GM12875 (cell line): ENCODE results near the gene BCL2L12.

Experiments used
- H3K4me3 ChIP-seq: one replicate; pipeline ENCODE4 v1.5.1; 2011; ENCODE audit warnings: low read depth, low read length, control low read depth
- TF ChIP-seq, protein P1 (sequence below): IDR thresholded peaks from 2 replicates; pipeline ENCODE4 v1.5.1; 2011; ENCODE audit warnings: low read depth, mild to moderate bottlenecking, control low read depth, inconsistent platforms, low read length, moderate library complexity, borderline replicate concordance; ENCODE audit not compliant: insufficient read depth

The BCL2L12 gene

GRCh38 chr19:49645995-49646394, 19.7 kb upstream of the BCL2L12 start:
- TF ChIP-seq, protein P1, sequence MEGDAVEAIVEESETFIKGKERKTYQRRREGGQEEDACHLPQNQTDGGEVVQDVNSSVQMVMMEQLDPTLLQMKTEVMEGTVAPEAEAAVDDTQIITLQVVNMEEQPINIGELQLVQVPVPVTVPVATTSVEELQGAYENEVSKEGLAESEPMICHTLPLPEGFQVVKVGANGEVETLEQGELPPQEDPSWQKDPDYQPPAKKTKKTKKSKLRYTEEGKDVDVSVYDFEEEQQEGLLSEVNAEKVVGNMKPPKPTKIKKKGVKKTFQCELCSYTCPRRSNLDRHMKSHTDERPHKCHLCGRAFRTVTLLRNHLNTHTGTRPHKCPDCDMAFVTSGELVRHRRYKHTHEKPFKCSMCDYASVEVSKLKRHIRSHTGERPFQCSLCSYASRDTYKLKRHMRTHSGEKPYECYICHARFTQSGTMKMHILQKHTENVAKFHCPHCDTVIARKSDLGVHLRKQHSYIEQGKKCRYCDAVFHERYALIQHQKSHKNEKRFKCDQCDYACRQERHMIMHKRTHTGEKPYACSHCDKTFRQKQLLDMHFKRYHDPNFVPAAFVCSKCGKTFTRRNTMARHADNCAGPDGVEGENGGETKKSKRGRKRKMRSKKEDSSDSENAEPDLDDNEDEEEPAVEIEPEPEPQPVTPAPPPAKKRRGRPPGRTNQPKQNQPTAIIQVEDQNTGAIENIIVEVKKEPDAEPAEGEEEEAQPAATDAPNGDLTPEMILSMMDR, result no peak
- H3K4me3 ChIP-seq, result no peak overlapping the region

DNA sequence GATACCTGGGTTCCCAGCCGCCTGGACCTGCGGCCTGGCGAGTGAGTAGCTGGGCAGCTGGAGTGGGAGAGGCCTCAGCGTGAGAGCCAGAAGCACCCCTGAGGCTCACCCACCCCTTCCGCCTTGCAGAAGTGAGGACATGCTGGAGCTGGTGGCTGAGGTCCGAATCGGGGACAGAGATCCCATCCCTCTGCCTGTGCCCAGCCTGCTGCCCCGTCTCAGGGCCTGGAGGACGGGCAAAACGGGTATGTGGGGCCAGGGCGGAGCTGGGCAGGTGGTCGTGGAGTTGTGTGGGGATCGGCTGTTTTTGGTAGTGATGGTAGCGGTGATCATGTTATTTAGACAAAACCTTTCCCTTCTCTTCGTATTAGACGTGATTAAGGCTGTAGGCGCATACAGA, 19.1 kb upstream of the BCL2L12 start:
- H3K4me3 ChIP-seq, result no peak overlapping the region
- TF ChIP-seq, protein P1, result no peak

DNA sequence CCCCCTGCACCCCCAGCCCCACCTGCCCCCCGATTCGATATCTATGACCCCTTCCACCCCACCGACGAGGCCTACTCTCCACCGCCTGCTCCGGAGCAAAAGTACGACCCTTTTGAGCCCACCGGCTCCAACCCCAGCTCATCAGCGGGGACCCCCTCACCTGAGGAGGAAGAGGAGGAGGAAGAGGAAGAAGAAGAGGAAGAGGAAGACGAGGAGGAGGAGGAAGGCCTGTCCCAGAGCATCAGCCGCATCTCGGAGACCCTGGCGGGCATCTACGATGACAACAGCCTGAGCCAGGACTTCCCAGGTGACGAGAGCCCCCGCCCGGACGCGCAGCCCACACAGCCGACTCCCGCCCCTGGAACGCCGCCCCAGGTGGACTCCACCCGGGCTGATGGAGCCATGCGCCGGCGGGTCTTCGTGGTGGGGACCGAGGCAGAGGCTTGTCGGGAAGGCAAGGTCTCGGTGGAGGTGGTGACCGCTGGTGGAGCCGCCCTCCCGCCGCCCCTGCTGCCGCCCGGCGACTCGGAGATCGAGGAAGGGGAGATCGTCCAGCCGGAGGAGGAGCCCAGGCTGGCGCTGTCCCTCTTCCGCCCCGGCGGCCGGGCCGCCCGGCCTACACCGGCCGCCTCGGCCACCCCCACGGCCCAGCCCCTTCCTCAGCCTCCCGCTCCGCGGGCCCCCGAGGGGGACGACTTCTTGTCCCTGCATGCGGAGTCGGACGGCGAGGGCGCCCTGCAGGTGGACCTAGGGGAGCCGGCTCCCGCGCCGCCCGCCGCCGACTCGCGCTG, 14.5 kb upstream of the BCL2L12 start:
- no peak overlapping the region for H3K4me3 ChIP-seq
- TF ChIP-seq, protein P1, result no peak

DNA sequence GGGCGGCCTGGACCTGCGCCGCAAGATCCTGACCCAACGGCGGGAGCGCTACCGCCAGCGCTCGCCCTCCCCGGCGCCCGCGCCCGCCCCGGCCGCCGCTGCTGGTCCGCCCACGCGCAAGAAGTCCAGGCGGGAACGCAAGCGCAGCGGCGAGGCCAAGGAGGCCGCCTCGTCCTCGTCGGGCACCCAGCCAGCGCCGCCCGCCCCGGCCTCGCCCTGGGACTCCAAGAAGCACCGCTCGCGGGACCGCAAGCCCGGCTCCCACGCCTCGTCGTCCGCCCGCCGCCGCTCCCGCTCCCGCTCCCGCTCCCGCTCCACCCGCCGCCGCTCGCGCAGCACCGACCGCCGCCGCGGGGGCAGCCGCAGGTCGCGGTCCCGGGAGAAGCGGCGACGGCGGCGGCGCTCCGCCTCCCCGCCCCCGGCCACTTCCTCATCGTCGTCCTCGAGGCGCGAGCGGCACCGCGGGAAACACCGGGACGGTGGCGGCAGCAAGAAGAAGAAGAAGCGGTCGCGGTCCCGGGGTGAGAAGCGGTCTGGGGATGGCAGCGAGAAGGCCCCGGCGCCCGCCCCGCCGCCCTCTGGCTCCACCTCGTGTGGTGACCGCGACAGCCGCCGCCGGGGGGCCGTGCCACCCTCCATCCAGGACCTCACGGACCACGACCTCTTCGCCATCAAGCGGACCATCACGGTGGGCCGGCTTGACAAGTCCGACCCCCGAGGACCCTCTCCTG, 13.7 kb upstream of the BCL2L12 start:
- H3K4me3 ChIP-seq, result no peak overlapping the region
- TF ChIP-seq, protein P1, result no peak

GRCh38 chr19:49652551-49653465, 12.9 kb upstream of the BCL2L12 start:
- TF ChIP-seq, protein P1, result no peak
- H3K4me3 ChIP-seq, result no peak overlapping the region

GRCh38 chr19:49653466-49653806, 12.3 kb upstream of the BCL2L12 start:
- no peak overlapping the region for H3K4me3 ChIP-seq
- TF ChIP-seq, protein P1, result no peak
